Amygdala (tissue), 56 donors: ENCODE results near the gene HAPLN2.

Source experiments
- DNase-seq, 56 donors: peaks; one replicate each; lab custom pipeline; 2025; lab: John Stamatoyannopoulos, UW

Gene HAPLN2

DNA sequence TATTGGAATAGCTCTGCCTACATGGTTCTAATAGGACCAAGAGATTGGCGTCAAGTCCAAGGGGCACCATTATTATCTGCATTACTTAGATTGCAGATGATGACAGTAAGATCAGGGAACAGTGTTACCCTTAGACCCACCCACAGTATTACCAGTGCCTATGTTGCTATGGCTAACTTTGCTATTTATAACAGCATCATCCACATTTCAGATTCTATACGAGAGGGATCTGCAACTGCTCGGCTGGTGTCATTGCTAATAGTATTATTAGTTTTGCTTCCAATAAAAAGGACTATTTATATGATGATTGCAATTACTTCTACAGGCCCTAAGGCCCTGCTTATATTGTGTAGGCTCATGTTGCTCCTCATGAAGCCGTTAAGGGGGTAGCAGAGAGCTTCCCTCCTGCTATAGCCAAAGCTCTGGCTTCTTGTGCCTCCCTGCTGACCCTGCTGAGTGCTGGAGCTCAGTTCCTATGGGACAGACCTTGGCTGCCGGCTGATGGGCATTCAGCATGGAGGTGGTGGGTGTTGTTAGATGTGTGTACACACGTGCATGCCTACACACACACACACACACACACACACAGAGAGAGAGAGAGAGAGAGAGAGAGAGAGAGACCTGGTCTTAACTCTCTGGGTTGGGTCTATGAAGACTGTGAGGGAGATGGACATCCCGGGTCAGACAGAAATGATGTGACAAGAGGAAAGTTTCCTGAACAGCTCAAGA lies 24.0 kb downstream of the HAPLN2 start:
- peak in 1 of 56 donors; percentile 34 for DNase-seq

GRCh38 chr1:156643778-156644092 lies 24.5 kb downstream of the HAPLN2 start:
- peak in 2 of 56 donors; percentile 19 to 35 for DNase-seq

GRCh38 chr1:156644146-156644545 lies 24.9 kb downstream of the HAPLN2 start:
- DNase-seq, result no peak

- no peak for DNase-seq
Measured at GRCh38 chr1:156644640-156645039, 25.4 kb downstream of the HAPLN2 start.

- DNase-seq, result peak in 32 of 56 donors; percentile 12 to 71 (median 43)
Measured at GRCh38 chr1:156645056-156645455, 25.8 kb downstream of the HAPLN2 start.

DNA sequence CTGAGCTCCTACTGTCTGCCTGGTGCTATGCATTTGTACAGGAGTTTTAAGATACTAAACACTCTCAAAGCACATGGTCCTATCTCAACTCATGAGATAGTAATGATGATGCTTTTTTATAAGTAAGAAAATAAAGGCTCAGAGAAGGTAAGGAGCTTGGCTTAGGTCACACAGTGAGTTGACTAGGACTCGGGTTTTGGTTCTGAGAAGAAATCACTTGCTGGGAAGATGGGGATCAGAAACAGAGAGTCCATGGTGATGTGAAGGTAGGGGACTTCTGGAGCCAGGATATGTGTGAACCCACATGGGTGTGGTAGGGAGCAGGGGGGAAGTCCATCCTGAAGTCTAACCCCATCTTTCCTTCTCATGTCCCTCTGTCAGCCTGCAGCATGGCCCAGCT lies 26.5 kb downstream of the HAPLN2 start:
- DNase-seq, result no peak

- no peak for DNase-seq
Measured at GRCh38 chr1:156646738-156647211, 27.6 kb downstream of the HAPLN2 start.

- no peak for DNase-seq
Measured at GRCh38 chr1:156647351-156647750, 28.1 kb downstream of the HAPLN2 start.

DNA sequence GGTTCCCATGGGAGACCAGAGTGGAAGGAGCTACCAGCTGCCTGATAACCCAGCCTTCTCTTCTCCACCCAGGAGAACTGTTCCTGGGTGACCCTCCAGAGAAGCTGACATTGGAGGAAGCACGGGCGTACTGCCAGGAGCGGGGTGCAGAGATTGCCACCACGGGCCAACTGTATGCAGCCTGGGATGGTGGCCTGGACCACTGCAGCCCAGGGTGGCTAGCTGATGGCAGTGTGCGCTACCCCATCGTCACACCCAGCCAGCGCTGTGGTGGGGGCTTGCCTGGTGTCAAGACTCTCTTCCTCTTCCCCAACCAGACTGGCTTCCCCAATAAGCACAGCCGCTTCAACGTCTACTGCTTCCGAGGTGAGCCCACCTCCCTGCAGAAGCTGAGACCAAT lies 29.3 kb downstream of the HAPLN2 start:
- no peak for DNase-seq

DNA sequence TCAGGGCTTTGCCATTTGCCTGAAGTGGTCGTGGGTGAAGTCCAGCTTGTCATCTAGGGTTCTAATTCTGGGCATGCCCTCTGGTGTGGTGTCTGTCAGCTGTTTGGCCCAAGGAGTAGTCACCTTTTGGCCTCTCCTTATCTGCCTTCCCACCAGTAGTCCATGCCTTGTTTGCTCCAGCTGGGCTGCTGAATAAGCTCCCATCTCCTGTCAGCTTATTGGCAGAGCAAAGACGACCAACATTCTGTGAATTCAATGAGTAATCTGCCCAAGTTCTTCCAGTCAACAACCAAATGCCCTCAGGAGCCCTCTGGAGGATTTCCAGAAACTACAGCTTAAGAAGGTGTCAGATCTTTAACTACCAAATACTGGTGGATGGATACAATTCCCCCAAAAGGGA lies 29.7 kb downstream of the HAPLN2 start:
- no peak for DNase-seq

- no peak for DNase-seq
Measured at GRCh38 chr1:156652131-156652991, 33.1 kb downstream of the HAPLN2 start.

- DNase-seq, result no peak
Measured at GRCh38 chr1:156652992-156653355, 33.8 kb downstream of the HAPLN2 start.

DNA sequence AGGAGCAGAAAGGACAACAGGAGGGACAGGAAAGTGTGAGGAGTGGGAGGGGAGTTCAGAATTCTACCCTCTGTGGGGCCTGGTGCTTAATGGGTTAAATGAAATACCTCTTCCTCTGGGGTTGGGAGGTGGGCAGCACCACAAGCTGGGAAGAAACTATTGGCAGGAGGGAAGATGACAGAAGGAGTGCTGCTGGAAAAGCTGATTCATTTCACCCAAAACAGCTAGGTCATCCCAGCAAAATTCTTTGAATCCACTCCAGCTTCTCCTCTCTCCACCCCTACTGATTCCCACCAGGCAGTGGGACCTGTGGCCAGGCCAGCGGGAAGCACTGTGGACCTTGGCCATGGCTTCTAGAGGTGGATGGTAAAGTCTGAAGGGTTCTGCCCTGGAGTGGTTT lies 35.5 kb downstream of the HAPLN2 start:
- DNase-seq, result no peak

- DNase-seq, result no peak
Measured at GRCh38 chr1:156655151-156655903, 36.1 kb downstream of the HAPLN2 start.

- DNase-seq, result no peak
Measured at GRCh38 chr1:156655904-156656516, 36.8 kb downstream of the HAPLN2 start.

- peak in 53 of 56 donors; percentile 22 to 89 (median 66) for DNase-seq
Measured at GRCh38 chr1:156656806-156657740, 37.9 kb downstream of the HAPLN2 start.

GRCh38 chr1:156657741-156658319 lies 38.6 kb downstream of the HAPLN2 start:
- DNase-seq, result no peak

DNA sequence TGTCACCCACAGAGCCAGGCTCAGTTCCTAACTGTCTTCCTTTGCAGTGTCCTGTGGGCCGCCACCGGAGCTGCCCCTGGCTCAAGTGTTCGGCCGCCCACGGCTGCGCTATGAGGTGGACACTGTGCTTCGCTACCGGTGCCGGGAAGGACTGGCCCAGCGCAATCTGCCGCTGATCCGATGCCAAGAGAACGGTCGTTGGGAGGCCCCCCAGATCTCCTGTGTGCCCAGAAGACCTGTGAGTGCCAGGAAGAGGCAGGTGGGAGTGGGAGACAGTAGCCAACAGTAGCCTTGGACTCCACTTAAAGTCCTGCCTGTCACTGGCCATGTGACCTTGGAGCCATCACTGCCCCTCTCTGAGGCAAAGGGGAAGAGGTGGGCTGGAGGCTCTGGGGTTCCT lies 39.3 kb downstream of the HAPLN2 start:
- DNase-seq, result no peak

DNA sequence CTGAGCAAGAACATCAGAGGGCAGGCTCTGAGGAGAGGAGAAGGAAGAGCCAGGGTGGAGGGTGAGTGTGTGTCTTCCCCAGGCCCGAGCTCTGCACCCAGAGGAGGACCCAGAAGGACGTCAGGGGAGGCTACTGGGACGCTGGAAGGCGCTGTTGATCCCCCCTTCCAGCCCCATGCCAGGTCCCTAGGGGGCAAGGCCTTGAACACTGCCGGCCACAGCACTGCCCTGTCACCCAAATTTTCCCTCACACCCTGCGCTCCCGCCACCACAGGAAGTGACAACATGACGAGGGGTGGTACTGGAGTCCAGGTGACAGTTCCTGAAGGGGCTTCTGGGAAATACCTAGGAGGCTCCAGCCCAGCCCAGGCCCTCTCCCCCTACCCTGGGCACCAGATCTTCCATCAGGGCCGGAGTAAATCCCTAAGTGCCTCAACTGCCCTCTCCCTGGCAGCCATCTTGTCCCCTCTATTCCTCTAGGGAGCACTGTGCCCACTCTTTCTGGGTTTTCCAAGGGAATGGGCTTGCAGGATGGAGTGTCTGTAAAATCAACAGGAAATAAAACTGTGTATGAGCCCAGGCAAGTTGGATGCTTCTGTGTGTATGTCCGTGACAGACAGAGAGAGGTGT lies 39.8 kb downstream of the HAPLN2 start:
- no peak for DNase-seq
